HG03060 (cell line): ENCODE results near the gene LRRC25.
"Not testable (repeated sequence)": the region's sequence is repeated elsewhere in the genome, so short reads cannot be mapped to it uniquely, and the experiment has no call there.

Experiments used
- ATAC-seq: cut with Tn5 transposase; IDR thresholded peaks from one replicate; pipeline ENCODE4 v1.9.1; 2021; ENCODE audit warnings: low read depth, moderate number of reproducible peaks; ENCODE audit not compliant: unreplicated experiment

The LRRC25 gene

DNA sequence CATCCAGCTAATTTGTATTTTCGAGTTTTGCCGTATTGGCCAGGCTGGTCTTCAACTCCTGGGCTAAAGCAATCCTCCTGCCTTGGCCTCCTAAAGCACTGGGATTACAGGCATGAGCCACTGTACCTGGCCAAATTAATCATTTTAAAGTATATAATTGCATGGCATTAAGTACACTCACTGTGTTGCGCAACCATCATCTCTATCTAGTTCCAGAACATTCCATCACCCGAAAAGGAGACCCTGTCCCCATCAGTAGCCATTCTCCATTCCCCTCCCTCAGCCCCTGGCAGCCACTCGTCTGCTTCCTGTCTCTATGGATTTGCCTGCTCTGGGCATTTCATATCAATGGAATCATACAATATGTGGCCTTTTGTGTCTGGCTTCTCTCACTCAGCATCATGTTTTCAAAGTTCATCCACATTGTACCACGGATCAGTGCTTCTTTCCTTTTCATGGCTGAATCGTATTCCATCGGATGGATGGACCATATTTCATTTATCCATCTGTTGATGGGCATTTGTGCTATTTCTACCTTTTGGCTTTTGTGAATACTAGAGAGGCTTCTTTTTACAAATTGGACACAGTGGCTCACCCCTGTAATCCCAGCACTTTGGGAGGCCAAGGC is 43.9 kb downstream of the LRRC25 start:
- no peak for ATAC-seq

DNA sequence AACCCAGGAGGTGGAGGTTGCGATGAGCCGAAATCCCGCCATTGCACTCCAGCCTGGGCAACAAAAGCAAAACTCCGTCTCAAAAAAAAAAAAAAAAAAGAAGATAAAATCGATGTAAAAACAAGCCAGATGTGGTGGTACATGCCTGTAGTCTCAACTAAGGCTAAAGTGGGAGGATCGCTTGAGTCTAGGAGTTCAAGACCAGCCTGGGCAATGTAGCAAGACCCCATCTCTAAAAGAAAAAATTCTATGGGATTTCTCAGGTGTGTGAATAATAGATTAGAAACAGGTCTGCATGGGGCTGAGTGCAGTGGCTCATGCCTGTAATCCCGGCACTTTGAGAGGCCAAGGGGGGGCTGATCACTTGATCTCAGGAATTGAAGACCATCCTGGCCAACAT is 45.9 kb downstream of the LRRC25 start:
- ATAC-seq: no peak

DNA sequence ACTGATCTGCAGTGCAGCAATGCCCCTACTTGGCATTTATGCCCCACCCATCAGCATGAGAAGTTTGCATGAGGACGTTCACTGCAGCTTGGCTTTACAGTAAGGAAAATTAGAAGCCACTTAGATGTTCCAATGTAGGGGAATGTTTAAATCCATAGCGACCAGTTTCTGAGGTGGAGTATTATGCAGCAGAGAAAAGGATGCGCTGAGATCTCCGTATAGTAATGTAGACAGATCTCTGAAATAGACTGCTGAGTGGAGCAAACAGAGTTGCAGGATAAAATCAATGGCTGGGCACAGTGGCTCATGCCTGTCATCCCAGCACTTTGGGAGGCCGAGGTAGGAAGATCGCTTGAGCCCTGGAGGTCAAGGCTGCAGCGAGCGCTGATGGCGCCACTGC is 46.9 kb downstream of the LRRC25 start:
- ATAC-seq: no peak

DNA sequence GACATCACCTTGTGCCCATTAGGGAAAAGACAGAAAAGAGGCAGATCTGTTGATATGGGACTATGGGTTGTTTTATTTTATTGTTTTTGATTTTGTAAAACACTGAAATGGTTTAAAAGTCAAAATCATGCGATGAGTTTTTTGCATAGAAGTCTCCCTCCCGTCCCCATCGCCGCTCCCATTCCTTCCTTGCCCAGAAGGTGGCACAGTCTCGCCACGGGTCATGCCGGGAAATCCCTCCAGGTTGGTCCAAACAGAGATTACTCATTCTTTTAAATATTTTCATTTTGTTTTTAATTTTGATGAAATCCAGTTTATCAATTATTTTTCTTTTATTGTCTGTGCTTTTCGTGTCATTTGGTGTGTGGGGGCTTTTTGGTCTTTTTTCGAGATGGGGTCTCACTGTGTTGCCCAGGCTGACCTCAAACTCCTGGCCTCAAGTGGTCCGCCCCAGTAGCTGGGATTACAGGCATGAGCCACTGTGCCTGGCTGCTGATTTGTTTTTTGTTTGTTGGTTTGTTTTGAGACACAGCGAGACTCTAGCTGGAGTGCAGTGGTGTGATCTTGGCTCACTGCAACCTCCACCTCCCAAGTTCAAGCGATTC is 47.8 kb downstream of the LRRC25 start:
- ATAC-seq: no peak

DNA sequence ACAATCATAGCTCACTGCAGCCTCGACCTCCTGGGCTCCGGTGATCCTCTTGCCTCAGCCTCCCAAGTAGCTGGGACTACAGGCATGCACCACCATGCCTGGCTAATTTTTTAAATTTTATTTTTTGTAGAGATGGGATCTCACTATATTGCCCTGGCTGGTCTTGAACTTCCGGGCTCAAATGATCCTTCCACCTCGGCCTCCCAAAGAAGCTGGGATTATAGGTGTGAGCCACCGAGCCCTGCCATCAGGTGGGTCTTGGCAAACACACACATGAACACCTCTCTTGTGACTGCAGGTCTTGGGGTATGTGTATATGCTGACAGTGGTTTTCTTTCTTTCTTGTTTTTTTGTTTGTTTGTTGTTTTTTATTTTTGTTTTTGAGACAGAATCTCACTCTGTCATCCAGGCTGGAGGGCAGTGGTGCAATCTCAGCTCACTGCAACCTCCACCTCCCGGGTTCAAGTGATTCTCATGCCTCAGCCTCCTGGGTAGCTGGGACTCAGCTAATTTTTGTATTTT is 48.5 kb downstream of the LRRC25 start:
- ATAC-seq: not testable (repeated sequence)

DNA sequence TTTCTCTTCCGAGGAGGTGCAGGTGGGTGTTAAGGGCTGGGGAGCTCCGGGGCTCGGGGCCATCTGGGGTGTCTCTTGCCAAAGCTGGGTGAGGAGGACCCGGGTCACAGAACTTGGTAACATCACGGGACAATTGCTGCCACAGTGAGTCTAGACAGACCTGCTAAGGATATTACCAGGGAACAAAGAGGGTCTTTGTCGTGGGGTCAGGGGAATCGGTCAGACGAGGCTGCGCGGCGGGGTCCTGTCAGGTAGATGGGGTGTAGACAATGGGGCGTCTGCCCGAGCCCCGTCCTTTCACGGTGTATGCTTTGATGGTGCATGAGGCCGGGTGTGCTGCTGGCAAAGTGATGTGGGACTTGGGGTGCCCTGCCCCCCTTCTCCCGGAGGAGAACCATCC is 49.3 kb downstream of the LRRC25 start:
- ATAC-seq: no peak

DNA sequence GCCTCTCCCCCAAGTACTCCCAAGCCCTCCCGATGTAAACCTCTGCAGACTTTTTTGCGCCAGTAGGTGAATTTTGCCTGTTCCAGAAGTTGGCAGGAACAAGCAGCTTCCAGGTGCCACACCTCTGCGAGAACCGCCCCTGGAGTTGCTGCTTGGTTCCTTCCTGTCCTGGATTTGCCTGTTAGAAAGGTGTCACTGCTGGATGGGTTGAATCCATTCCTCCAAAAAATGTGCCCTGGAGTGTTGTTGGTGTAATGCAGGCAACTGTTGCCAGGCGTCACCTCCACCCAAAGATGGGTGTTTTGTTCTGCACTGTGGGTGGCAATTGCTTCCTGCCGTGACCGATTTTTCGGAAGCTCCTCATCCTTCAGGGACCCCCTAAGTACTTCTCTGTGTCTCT is 51.3 kb downstream of the LRRC25 start:
- no peak for ATAC-seq

DNA sequence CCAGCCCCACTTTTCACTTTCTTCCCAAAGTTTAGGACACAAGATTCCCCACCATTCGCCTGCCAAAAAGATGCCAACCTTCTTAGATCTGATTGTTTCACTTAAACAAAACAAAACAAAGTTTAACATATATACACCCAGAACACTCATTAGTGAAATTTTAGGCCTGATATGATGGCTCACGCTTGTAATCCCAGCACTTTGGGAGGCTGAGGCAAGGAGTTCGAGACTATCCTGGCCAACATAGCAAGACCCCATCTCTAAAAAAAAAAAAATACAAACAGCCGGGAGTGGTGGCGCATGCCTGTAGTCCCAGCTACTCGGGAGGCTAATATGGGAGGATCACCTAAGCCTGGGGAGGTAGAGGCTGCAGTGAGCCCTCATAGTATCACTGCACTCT is 52.1 kb downstream of the LRRC25 start:
- no peak for ATAC-seq

DNA sequence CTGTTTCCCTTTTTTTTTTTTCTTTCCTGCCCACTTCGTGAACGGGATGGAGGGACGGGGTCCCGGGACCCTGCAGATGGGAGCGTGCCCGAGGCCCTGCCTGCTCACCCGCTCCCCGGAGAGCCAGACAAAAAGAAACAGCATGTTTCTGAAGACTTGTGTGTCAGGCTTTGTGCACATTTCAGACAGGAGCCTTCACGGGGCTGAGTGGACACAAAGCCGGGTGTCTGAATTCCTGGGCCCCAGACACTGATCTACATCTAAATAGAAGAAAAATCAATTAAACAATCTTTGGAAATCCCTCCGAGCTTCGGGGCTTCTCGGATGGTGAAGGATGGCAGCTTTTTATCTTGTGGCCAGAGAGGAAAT is 52.9 kb downstream of the LRRC25 start:
- ATAC-seq: no peak

DNA sequence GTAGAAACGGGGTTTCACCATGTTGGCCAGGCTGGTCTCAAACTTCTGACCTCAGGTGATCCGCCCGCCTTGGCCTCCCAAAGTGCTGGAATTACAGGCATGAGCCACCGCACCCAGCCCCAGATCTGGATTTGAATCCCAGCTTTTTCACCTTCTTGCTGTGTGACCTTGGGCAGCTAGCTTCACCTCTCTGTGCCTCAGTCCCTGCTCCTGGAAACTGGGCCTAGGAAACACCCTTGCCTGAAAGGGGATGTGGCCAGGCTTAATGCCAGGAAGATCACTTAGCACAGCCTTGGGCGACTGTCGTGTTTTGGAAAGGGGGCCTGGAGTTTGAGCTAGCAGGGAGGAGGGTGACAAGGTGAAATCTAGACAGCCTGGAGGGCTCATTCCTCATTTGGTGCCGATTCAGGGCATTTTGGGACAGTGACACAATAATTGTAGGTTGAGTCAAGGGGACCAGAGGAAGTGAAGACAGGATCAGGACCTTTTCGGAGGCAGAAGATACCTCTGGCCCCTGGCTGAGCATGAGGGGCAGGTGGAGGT is 55.3 kb downstream of the LRRC25 start:
- ATAC-seq: no peak
